Fibroblast of pulmonary artery (primary cell): ENCODE measurements around the gene UBL4A.
A peak's percentile ranks its signal among the peaks of the same experiment; 100 is the strongest.

ENCODE experiments used
- DNase-seq: peaks from one replicate; pipeline ENCODE4 v3.0.0-alpha.2; 2010; ENCODE audit warnings: low read depth
- H3K4me3 ChIP-seq: replicated peaks from 2 replicates; pipeline ENCODE4 v1.5.1; 2011; ENCODE audit warnings: low read depth, mild to moderate bottlenecking, control low read depth, low read length, moderate library complexity
- CTCF ChIP-seq: IDR thresholded peaks from 2 replicates; pipeline ENCODE4 v1.5.1; 2011; ENCODE audit warnings: mild to moderate bottlenecking, control low read depth, low read length, inconsistent platforms; ENCODE audit errors: missing control alignments

Gene UBL4A

GRCh38 chrX:154462396-154462795, 24.0 kb downstream of the UBL4A start:
- no peak for DNase-seq
- H3K4me3 ChIP-seq, result no peak overlapping the region
- no peak for TF ChIP-seq CTCF

GRCh38 chrX:154460326-154460725, 26.1 kb downstream of the UBL4A start:
- no peak for TF ChIP-seq CTCF
- no peak for DNase-seq
- H3K4me3 ChIP-seq, result no peak overlapping the region

- TF ChIP-seq CTCF, result no peak
- peak overlapping the region; percentile 69 for H3K4me3 ChIP-seq
- DNase-seq, result no peak
These were observed 26.6 kb downstream of the UBL4A start for GRCh38 chrX:154459832-154460231.

GRCh38 chrX:154458954-154459778, 27.2 kb downstream of the UBL4A start:
- TF ChIP-seq CTCF, result no peak
- no peak for DNase-seq
- peak overlapping the region; percentile 69 for H3K4me3 ChIP-seq

- peak within 1 kb of the TSS; percentile 69 for H3K4me3 ChIP-seq
- TF ChIP-seq CTCF, result no peak
- no peak for DNase-seq
These were observed 28.1 kb downstream of the UBL4A start, which contains the start of gene PLXNA3 for GRCh38 chrX:154458116-154458953. Gene PLXNA3 (plus strand): TSS chrX:154458281. CDS start chrX:154460184, 1,903 bp downstream.

GRCh38 chrX:154457491-154458115, 28.8 kb downstream of the UBL4A start:
- peak overlapping the region; percentile 47 for H3K4me3 ChIP-seq

More at GRCh38 chrX:154457491-154458115, 28.8 kb downstream of the UBL4A start:
- no peak for DNase-seq
- TF ChIP-seq CTCF, result no peak
